Measurements from ENCODE around the gene SLC12A6. TPM values are rescaled to one million over a fixed set of nuclear protein-coding genes. Genes with fewer than 3 reads are reported as not detected.

SLC12A6 gene
- polyA plus RNA-seq, 1 donor from 2014 or later: 7.3 TPM

- Histone ChIP-seq H2AFZ (ENCODE audit: low read depth, low read length) (no peak overlapping the region), H3K4me3 (ENCODE audit: low read length) (no peak overlapping the region), H3K4me2 (ENCODE audit: low read length) (no peak overlapping the region), H4K20me1 (ENCODE audit: insufficient read depth) (no peaks in the 10 kb centered on the region), H3K9ac (ENCODE audit: low read length) (no peak overlapping the region), H3K79me2 (replicated peaks; ENCODE audit: insufficient read depth, low read length) (peaks cover 4% of the 10 kb centered on the region), H3K27me3 (ENCODE audit: insufficient read depth, low read depth, low read length) (no peaks in the 10 kb centered on the region), H3K9me3 (ENCODE audit: low read length) (no peaks in the 10 kb centered on the region), H3K36me3 (ENCODE audit: insufficient read depth, low read length) (no peaks in the 10 kb centered on the region), H3K9me2 (ENCODE audit: insufficient read depth, low read length) (no peaks in the 10 kb centered on the region), H3F3A (ENCODE audit: insufficient read depth, low read length, poor library complexity, severe bottlenecking) (no peaks in the 10 kb centered on the region), H3K27ac (ENCODE audit: low read length) (no peak overlapping the region)
- no peak for TF ChIP-seq REST (IDR thresholded peaks at IDR 0.05; ENCODE audit: borderline replicate concordance)
- no peak for TF ChIP-seq SMC3 (conservative IDR thresholded peaks at IDR 0.05; ENCODE audit: poor library complexity)
- TF ChIP-seq POLR2AphosphoS5 (IDR thresholded peaks at IDR 0.05): no peak
- TF ChIP-seq, protein P1, sequence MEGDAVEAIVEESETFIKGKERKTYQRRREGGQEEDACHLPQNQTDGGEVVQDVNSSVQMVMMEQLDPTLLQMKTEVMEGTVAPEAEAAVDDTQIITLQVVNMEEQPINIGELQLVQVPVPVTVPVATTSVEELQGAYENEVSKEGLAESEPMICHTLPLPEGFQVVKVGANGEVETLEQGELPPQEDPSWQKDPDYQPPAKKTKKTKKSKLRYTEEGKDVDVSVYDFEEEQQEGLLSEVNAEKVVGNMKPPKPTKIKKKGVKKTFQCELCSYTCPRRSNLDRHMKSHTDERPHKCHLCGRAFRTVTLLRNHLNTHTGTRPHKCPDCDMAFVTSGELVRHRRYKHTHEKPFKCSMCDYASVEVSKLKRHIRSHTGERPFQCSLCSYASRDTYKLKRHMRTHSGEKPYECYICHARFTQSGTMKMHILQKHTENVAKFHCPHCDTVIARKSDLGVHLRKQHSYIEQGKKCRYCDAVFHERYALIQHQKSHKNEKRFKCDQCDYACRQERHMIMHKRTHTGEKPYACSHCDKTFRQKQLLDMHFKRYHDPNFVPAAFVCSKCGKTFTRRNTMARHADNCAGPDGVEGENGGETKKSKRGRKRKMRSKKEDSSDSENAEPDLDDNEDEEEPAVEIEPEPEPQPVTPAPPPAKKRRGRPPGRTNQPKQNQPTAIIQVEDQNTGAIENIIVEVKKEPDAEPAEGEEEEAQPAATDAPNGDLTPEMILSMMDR (IDR thresholded peaks at IDR 0.05; ENCODE audit: poor library complexity, severe bottlenecking): no peak
- no peak for TF ChIP-seq EZH2 (IDR thresholded peaks at IDR 0.05; ENCODE audit: borderline replicate concordance, insufficient read depth, low read length, poor library complexity, severe bottlenecking)
- no peak for TF ChIP-seq RAD21 (conservative IDR thresholded peaks at IDR 0.05)
- TF ChIP-seq EP300 (conservative IDR thresholded peaks at IDR 0.05; ENCODE audit: poor library complexity, severe bottlenecking): no peak
- TF ChIP-seq TAF1 (IDR thresholded peaks at IDR 0.05; ENCODE audit: low read depth): no peak
- no peak for TF ChIP-seq MXI1 (conservative IDR thresholded peaks at IDR 0.05; ENCODE audit: poor library complexity, severe bottlenecking)
These were observed 123.4 kb downstream of the SLC12A6 start for GRCh38 chr15:34214135-34214534.

DNA sequence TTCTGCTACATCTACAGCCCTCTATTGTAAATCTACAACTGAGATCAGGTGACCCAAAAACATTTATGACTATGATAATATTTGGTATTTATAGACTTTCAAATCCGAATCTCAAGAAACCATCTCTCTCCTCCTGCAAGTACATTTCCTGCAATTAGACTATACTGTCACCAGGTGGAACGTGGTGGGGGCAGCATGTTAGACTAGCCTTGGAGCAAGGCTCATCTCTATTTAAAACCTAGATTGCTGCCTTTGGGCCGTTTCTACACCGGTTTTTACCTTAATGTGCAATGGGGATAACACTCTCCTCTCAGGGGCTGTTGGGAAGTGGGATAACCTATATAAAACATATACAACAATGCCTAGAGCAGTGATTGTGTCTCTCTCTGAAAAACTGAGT lies 123.9 kb downstream of the SLC12A6 start:
- Histone ChIP-seq H3K27me3 (ENCODE audit: insufficient read depth, low read depth, low read length) (no peaks in the 10 kb centered on the region), H3K4me2 (ENCODE audit: low read length) (no peak overlapping the region), H3K4me3 (ENCODE audit: low read length) (no peak overlapping the region), H3K9me2 (ENCODE audit: insufficient read depth, low read length) (no peaks in the 10 kb centered on the region), H3K79me2 (replicated peaks; ENCODE audit: insufficient read depth, low read length) (peaks cover 8% of the 10 kb centered on the region), H3F3A (ENCODE audit: insufficient read depth, low read length, poor library complexity, severe bottlenecking) (no peaks in the 10 kb centered on the region), H4K20me1 (ENCODE audit: insufficient read depth) (no peaks in the 10 kb centered on the region), H3K9ac (ENCODE audit: low read length) (no peak overlapping the region), H3K27ac (ENCODE audit: low read length) (no peak overlapping the region), H3K9me3 (ENCODE audit: low read length) (no peaks in the 10 kb centered on the region), H2AFZ (ENCODE audit: low read depth, low read length) (no peak overlapping the region), H3K36me3 (ENCODE audit: insufficient read depth, low read length) (no peaks in the 10 kb centered on the region)
- TF ChIP-seq MXI1 (conservative IDR thresholded peaks at IDR 0.05; ENCODE audit: poor library complexity, severe bottlenecking) (no peak), RAD21 (conservative IDR thresholded peaks at IDR 0.05) (no peak), POLR2AphosphoS5 (IDR thresholded peaks at IDR 0.05) (no peak), EZH2 (IDR thresholded peaks at IDR 0.05; ENCODE audit: borderline replicate concordance, insufficient read depth, low read length, poor library complexity, severe bottlenecking) (no peak), REST (IDR thresholded peaks at IDR 0.05; ENCODE audit: borderline replicate concordance) (no peak), SMC3 (conservative IDR thresholded peaks at IDR 0.05; ENCODE audit: poor library complexity) (no peak), EP300 (conservative IDR thresholded peaks at IDR 0.05; ENCODE audit: poor library complexity, severe bottlenecking) (no peak), TAF1 (IDR thresholded peaks at IDR 0.05; ENCODE audit: low read depth) (no peak)
- TF ChIP-seq, protein P1 (IDR thresholded peaks at IDR 0.05; ENCODE audit: poor library complexity, severe bottlenecking): no peak

Data from neural cell (in vitro differentiated cells).